PFSK-1 (cell line): ENCODE results near the gene SEL1L2.

Experiments used
- POLR2AphosphoS5 ChIP-seq: IDR thresholded peaks from 2 replicates; pipeline ENCODE4 v1.6.1; 2012; ENCODE audit warnings: low read depth, mild to moderate bottlenecking, control low read depth, low read length, moderate library complexity
- REST ChIP-seq, 2 experiments: IDR thresholded peaks; 2 replicates each; pipeline versions ENCODE4 v1.6.1 to v1.8.0; 2011 to 2012; ENCODE audit warnings: low read depth in 2 of 2, low read length in 2 of 2, control low read depth in 1 of 2, inconsistent platforms in 1 of 2, mild to moderate bottlenecking in 1 of 2, moderate library complexity in 1 of 2; ENCODE audit not compliant: insufficient read depth in 1 of 2
- TAF1 ChIP-seq: IDR thresholded peaks from 2 replicates; pipeline ENCODE4 v1.6.1; 2012; ENCODE audit warnings: low read length, control low read depth, borderline replicate concordance; ENCODE audit not compliant: insufficient read depth

- TF ChIP-seq POLR2AphosphoS5 (no peak), REST (IDR thresholded peaks at IDR 0.05; ENCODE audit: insufficient read depth in 1 of 2, low read depth in 2 of 2, low read length in 2 of 2) (no peak), TAF1 (no peak)
Observed at GRCh38 chr20:13928901-13929300, 61.5 kb downstream of the SEL1L2 start.
